Inflammatory macrophage (primary cell): ENCODE measurements around the gene TNMD.
"Not testable (repeated sequence)": the region's sequence is repeated elsewhere in the genome, so short reads cannot be mapped to it uniquely, and the experiment has no call there.

Experiments used
- DNase-seq, 2 donors: peaks; one replicate each; pipeline ENCODE4 v3.0.0-alpha.2; 2020 to 2022
- total RNA-seq, 18 experiments: gene quantifications; one replicate each; lab custom pipeline; 2026; ENCODE audit warnings: mixed read lengths in 6 of 18, inconsistent platforms in 2 of 18; lab: John Stamatoyannopoulos, UW

Gene TNMD
- total RNA-seq: 0 to 0.06 (median 0) reads per million in 18 experiments

DNA sequence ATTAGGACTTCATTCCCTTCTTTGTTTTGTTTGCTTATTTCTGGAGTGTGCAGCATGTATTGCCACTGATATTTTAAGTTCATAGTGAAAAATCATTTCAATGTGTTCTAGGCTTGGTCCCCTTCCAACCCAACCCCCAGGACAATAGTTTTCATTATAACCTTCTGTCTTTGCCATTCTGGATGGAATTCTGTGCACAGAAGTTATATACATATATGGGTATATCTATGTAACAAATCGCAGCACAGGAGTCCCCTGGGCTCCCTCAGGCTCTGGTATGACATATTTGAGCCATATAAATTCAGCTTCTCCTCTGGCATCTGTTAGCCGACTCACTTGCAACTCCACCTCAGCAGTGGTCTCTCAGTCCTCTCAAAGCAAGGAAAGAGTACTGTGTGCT lies at the start of gene TNMD:
Gene TNMD, plus strand, starts transcription at position 326 of the 400 bp plus-strand sequence. CDS start 83 bp downstream, outside the sequence.
- no peak for DNase-seq

DNA sequence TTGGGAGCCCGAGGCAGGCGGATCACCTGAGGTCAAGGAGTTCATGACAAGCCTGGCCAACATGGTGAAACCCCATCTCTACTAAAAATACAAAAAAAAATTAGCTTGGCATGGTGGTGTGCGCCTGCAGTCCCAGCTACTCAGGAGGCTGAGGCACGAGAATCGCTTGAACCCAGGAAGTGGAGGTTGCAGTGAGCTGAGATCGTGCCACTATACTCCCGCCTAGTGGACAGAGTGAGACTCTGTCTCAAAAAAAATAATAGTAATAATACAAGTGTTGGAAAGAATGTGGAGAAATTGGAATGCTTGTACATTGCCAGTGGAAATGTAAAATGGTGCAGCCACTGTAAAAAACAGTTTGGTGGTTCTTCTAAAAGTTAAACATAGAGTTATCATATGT lies 19.2 kb upstream of the TNMD start:
- DNase-seq: not testable (repeated sequence)

DNA sequence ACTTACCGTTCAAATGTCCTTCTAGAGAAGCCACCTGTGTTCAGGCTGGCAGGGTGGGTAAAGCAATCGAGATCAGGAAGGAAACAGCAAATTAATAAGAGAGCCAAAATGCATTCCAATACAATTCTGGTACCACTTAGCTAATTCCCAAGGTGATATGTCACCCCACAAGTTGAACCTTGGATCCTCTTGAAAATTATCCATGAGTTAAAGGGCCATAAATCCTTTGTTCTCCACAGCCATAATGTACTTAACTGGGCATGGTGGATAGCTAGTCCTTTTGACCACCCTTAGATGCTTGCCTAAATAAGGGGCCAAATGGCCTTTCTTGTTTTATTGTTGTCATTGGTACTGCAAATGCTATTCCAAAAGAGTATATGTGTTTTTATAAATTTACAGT lies 2.0 kb downstream of the TNMD start:
- no peak for DNase-seq

DNA sequence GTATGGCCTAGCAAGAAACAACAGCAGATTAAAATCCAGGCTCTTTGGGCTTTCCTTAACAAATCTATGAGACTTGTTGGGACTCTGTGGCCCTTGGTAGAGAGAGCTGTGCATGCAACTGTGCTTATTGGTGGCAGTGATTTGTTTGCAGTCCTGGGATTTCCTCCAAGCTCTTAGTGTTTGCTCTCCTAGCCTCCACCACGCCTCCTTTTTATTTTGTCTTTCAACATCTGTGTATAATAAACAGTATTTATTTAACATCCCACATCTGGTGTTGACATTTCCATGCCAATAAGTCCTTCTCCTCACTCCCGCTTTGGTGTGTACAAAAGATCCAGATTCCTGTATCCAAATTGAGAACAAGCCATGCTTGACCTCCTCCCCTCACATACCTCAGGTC lies 3.1 kb downstream of the TNMD start:
- no peak for DNase-seq

DNA sequence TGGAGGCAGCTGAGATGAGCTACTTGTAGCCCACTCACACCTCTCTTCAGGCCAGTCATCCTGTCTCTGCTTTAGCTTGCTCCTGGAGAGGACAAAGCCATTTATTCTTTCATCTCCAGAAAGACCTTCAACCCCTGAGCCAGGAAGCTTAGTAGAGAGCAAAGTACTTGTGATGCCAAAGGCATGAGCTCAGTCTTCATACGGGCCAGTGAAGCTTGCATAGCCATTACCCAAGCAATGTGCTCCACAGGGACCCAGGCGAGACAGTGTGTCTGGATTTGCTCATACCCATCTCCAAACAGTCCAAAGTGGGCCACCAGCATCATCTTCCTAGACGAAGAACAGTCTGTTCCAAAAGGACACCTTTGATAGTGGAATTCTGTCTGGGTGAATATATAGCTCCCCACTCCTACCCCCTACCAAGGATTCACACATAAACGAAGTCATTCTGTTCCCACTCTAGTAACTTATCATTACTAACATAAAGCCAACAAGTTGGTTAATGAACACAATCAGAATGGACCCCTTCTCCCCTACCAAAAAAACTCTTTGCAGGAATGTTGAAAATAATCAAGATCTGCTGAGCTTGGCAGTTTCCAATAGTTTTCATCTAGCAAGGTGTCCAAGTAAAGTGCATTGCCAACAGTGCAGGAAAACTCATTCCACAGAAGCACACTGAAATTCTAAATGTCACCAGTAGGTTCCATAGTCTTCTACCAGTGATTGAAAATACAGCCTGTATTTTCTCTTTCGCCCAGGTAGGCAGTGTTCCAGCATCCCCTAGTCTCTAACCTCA lies 6.7 kb downstream of the TNMD start:
- no peak for DNase-seq

DNA sequence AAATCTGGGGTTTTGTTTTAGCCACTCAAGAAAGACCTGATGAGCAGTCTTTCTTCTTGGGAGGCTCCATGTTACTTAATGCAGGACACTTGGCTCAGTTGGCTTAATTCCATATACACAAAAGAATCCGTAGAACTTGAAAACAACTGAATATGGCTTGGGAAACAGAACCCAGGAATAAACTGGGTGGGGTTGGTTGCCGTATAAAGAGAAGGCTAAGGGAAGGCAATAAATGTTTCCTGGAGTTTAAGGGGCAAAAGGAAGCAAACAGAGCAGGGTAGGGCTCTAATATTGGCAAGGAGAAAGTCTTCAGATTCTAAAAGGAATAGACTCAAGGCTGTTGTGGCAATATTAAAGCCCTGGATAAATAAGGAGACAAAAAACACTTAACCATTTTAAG lies 8.4 kb downstream of the TNMD start:
- DNase-seq: no peak

DNA sequence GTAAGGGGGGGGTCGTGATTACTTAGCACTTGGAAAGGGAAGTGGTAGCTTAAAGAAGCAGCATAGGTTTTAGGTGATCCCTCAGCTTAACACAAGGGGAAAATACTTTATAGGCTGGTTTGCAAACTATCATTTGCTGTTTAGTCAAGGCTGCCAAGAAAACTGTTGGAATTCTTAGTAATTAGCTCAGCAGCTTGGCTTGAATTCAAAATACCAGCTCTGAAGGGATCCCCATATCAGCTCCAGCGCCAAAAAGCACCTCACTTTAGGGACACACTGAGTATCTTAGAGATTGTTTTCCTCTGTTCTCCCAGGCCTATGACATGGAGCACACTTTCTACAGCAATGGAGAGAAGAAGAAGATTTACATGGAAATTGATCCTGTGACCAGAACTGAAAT lies 8.8 kb downstream of the TNMD start:
- DNase-seq: no peak

DNA sequence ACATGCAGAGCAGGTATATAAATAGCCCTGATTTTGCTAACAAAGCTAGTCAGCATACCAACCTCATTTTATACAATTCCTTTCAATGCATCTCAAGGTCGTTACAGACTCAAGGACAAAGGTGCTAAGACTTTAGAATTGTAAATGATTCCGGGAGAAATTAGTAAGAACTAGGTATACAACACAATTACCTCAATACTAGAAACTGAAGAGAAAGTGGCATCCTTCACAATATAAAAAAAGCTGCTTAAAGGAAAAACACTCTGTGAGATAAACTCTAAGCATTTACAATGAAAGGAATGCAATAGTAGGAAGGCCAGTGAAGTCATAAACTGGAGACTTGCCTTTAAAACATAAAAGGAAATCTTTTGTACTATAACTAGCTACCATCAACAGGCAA lies 11.9 kb downstream of the TNMD start:
- DNase-seq: no peak

DNA sequence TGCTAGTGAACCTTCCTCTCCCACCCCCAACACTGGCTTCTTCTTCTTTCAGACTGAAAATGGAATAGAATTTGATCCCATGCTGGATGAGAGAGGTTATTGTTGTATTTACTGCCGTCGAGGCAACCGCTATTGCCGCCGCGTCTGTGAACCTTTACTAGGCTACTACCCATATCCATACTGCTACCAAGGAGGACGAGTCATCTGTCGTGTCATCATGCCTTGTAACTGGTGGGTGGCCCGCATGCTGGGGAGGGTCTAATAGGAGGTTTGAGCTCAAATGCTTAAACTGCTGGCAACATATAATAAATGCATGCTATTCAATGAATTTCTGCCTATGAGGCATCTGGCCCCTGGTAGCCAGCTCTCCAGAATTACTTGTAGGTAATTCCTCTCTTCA lies 14.7 kb downstream of the TNMD start:
- no peak for DNase-seq

DNA sequence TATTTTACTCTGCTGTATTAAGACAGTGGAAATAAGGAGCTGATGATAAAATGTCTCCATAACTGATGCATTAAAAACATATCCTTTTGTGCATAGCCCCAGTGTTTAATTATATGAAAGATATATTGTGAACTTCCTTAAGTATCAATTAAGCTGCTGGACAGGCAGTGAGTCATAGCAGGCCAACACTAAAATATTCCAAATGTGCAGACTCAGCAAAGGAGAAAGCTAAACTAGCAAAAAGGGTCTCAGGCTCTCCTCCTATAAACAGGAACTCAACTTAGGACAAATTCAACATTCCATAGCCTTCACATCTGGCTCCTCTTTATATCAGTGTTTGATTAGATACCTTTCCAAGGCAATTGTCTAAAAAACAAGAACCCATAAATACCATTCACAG lies 15.6 kb downstream of the TNMD start:
- no peak for DNase-seq

DNA sequence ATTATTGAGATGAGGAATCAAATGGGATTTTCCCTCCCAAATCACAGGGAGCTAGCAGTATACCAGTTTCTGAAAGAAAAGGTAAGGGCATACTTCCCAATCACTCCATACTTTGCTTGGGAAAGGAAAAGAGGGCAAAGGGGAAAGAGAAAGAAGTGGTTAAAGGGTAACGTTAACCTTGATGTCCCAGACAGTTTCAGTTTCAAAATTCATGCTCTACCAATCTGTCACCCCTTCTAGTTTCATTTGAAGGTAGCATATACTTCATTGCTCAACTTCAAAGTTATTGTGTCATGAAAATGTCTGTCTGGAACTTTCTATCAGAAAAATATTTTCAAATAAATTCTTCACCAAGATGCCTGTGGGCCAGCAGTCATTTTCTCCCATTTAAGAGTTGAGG lies 16.0 kb downstream of the TNMD start:
- DNase-seq: no peak

DNA sequence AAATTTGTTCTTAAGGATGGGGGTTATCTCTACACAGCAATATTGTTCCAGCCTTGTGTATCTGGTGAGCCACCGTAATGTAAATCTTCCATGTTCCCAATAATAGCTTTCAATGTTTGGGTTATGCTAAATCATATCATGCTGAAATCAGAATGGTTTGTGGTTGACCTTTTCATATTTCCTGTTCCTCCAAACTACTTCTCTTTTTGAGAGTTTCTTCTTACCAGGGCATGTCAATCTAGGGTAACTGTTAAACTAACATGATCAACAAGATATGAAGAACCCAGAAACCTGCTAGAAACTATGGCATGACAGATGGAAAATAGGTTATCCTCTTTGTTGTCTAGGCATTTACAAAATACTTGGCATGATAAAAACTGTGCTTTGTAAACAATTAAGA lies 22.0 kb downstream of the TNMD start:
- peak; percentile 10 to 40 for DNase-seq

DNA sequence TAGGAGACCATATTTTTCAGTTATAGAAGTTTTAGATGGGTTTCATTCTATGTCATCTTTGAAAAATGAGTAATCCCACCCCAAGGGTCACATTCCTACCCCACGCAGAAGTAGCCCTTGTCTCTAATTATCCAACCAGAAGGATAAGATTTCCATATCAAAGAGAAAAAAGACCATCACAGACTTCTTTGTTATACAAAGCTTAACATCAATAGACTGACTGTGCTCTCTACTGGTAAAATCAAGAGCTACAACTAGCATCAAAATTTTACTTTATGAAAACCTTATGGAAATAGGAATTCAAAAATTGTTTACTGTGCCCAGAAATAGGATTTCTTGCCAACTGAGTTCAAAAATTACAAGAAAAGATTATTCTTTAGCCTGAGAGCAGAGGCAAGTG lies 24.9 kb downstream of the TNMD start:
- no peak for DNase-seq

DNA sequence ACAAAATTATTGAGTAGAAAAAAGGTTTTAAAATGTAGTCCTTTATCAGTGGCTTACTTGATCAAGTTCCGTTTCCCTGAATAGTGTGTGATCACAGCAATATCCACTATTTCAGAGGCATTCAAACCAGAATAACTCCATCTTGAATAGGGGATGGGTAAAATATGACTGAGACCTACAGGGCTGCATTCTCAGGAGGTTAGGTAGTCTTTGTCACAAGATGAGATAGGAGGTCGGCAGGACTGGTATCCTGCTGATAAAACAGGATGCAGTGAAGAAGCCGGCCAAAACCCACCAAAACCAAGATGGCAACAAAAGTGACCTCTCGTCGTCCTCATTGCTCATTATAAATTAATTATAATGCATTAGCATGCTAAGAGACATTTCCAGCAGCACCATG lies 27.2 kb downstream of the TNMD start:
- no peak for DNase-seq

DNA sequence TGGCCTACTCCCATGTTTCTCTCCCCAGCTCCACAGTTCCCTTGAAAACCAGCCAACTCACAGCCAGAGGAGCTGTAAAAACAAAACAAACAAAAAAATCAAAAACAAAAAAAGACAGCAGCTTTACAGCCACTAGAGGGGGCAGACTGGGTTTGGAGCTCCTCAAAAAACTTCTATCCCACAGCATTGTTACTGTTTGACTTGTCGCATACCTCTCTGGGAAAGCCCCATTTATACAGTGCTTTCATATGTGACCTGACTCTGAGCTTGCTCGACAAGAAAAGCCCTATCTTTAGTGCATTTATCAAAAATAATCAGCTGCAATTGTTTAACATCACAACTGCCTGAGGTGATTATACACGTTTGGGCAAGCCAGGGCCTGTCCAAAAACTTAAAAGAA lies 30.3 kb downstream of the TNMD start:
- peak; percentile 7 to 22 for DNase-seq

DNA sequence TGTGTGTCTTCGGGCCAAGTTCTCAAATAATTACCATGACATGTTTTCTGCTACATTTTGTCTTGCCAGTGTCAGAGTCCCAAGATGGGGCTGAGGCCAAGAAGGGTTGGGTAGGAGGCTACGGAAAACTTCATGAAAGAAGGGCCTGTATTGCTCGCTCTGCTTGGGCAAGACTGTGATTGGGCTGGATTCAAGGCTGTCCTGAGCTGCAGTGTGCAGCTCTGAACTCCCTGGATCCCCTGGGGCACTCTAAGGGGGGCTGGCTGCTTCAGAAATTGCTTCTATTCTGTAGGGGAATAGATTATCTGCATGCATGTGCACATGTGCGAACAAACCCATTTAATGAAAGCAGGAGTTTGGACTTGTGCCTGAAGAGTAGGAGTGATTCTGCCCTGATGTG lies 38.3 kb downstream of the TNMD start:
- DNase-seq: no peak

DNA sequence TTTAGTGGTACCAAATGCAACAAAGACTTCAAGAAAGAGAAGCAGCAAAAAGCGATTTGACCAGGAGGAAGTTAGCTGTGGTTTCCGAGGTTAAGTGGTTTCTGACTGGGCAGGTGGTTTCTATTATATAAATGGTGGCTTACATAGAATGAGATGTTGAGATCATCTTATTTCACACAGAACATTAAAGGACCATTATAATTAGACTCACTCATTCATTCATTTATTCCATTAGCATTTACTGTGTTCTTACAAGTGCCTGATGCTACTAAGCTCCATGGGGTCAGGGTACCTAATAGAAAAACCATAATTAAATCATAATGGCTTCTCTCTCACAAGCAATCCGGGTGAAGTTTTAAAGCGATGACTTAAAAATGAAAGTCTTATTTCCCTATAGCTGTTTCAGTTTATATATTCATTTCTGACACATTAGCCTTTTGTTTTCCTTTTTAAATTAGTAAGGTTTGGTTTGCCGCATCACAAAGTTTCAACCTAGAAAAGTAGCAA lies 41.3 kb downstream of the TNMD start:
- peak in 1 of 2 donors; percentile 16 for DNase-seq

DNA sequence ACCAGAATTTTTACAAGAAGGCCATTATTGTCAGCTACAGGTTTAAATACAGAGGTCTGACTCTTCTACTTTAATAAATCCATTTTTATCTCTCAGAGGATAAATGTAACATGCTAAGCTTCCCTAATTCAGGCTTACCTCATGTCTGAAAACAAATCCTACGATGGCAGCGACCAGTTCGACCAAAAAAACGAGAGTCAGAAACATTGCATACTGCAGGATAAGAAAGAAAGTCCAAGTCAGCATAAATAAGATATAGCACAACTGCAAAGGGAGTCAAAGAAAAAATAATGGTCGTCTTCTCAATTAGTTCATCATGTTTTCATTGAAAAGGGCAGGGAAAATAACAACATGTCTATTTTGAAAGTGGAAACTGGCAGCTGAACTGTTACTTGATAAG lies 50.3 kb downstream of the TNMD start:
- DNase-seq: no peak

DNA sequence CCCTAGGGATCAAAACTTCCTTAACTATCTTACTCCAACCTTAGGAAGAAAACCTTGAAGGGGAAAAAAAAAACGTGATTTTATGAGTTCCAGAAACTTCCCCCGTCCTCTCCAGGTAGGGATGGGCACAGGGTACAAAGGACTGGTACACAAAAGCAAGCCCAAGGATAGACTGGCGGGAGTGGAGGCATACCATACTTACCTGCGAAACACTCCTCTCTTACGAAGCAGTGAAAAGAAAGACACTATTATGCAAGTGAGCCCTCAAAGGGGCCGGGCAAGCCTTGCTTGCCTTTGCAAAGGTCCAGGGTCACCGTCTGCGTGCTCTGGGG lies 51.2 kb downstream of the TNMD start:
- no peak for DNase-seq

DNA sequence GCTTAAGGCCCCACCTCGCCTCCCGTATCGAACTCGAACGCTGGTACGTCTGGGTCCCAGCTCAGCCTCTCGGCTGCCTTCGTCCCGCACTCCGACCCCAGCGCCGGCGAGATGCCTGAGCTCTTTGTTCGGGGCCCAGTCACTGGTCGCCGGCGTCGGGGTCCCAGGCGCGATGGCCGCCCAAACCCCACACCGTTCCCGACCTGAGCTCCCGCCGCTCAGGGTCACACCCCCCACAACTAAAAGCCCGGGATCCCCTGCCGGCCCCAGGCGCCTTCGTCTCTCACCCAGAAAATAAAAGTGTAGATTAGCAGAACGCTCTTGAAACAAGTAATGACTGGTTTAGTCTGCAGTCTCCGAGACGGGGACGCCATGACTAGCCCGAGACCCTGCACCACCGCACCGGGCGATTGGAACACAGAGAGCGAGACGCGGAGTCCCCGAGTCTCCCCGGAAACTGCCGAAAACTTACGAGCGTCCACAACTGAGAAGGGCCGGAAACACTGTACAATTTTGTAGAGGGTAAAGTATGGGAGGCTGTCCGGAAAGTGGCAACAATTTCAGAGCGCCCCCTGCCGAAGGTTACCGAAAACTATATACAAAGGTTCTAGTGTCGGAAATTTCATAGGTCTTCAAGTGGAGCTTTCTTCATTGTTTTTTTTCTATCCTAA lies 51.7 kb downstream of the TNMD start, which contains the start of gene TSPAN6:
Gene TSPAN6, minus strand, starts transcription at position 486 of the 671 bp plus-strand sequence. Its CDS starts 112 bp downstream, at position 374.
- peak; percentile 53 to 54 for DNase-seq

DNA sequence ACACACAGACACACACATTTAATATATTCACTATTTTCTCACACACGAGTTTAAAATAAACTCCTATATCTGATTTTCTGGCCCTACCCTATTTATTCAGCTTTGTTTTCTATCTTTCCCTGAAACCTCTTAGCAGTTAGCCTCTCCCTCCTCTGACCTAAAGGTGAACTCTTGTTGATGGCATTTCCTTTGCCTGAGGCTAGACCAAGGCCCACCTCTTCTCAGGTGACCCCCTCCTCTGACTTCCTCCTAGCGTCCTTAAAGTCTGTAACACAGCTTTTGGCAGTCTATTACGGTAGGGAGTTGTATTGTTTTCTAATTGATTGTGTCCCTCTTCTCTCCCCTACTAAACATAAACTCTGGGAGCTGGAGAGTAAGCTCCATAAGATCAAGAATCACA lies 57.6 kb downstream of the TNMD start:
- DNase-seq: no peak

DNA sequence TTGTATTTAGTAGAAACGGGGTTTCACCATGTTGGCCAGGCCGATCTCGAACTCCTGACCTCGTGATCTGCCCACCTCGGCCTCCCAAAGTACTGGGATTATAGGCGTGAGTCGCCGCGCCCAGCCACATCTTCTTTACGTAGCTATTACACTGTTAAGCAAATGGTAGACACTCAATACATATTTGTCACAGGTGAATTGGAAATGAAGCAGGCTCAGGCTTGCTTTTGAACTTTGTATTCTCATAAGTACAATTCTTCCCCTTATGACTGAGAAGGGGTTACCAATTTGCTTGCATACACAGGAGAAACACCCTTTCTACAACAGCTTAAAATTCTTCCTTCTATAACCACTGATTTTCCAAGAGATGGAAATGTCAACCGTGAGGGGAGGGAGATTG lies 58.5 kb downstream of the TNMD start:
- no peak for DNase-seq

DNA sequence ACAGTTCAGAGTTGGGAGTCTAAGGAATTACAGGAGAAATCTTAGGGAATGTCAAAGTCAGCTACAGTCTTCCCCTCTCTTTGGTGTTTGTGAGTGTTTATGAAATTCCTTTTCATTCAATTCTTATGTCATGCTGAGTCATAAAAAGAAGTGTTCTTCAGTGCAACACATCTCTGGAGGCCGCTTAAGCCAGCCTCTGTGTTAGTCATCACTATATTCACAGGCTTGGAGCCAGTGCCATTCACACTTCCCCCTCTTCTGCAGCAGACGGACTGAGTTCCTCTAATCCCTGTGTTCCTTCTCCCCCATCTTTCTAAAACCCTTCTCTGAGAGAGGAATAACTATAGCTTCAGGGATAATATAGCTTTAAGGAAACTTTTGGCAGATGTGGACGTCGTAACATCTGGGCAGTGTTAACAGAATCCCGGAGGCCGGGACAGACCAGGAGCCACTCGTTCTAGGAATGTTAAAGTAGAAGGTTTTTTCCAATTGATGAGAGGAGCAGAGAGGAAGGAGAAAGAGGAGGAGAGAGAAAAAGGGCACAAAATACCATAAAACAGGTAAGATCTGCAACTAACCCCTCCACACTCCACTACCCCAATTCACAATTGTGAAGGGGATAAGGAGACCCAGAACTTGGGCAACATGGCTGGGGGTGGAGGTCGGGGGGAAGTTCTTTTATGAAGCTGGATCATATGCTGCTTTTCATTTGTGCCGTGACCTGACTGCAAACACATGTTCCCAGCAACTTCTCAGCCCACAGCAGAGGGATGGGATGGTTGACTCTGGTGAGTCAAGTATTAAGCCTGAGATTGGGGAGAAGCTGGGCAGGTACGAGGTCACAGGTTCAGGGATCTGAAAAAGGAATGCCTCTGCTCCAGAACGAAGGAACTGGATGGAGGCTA lies 59.5 kb downstream of the TNMD start, which contains the start of gene SRPX2:
Gene SRPX2, plus strand, starts transcription at position 244 of the 905 bp plus-strand sequence. CDS start 2,124 bp downstream, outside the sequence.
- DNase-seq: peak; percentile 71 to 80
